GM12878 (cell line): Measurements from ENCODE around the gene BCAP29. TPM values are rescaled to one million over a fixed set of nuclear protein-coding genes. Genes with fewer than 3 reads are reported as not detected.

Experiments used
- ATAC-seq: fragments of 200-7000 bp; cut with Tn5 transposase; 3 replicates; pipeline ENCODE4 v1.9.1; 2020; ENCODE audit warnings: mild to moderate bottlenecking, moderate library complexity
- BruUV-seq: library from RNA; stranded (reverse); fragments of 400-500 nt; replicated peaks from 2 replicates; lab custom pipeline; 2021; lab: Mats Ljungman, UMichigan
- CTCF ChIA-PET: fragments of 300-600 bp; sonication (Branson Sonifier 250); formaldehyde crosslinking; extraction: SDS; loops from one replicate; lab custom pipeline; 2021; ENCODE audit warnings: inconsistent platforms; lab: Yijun Ruan, JAX
- POLR2A ChIA-PET: fragments of 350-600 bp; formaldehyde crosslinking; extraction: SDS; loops from one replicate; lab custom pipeline; 2021; ENCODE audit warnings: inconsistent platforms; lab: Charles Lee
- RAD21 ChIA-PET: fragments of 300-600 bp; sonication (Branson Sonifier 250); formaldehyde crosslinking; loops from one replicate; lab custom pipeline; 2023; ENCODE audit warnings: antibody characterized with exemption; ENCODE audit not compliant: unreplicated experiment; lab: Charles Lee
- SMC1A ChIA-PET: fragments of 300-600 bp; sonication (Branson Sonifier 250); formaldehyde crosslinking; loops from one replicate; lab custom pipeline; 2023; ENCODE audit not compliant: unreplicated experiment, uncharacterized antibody; lab: Charles Lee
- DNase-seq: peaks from one replicate; pipeline ENCODE4 v3.0.0-alpha.2; 2011; ENCODE audit warnings: low read depth, low spot score
- FAIRE-seq: peaks from 3 replicates; lab custom pipeline; 2011; peaks lifted over from hg19 to GRCh38; lab: Jason Lieb, UNC
- H2AFZ ChIP-seq: 2 replicates; pipeline ENCODE4 v1.6.0; 2011; ENCODE audit warnings: low read depth, low read length, control low read depth; ENCODE audit not compliant: control insufficient read depth
- H3K27ac ChIP-seq: 2 replicates; pipeline ENCODE4 v1.5.1; 2011; ENCODE audit warnings: control low read depth; ENCODE audit not compliant: control insufficient read depth, insufficient read depth
- H3K27me3 ChIP-seq, 2 experiments: replicated peaks in 1 of 2; 2 replicates each; pipeline versions ENCODE4 v1.6.0 to v1.6.1; 2011; ENCODE audit warnings: low read length in 1 of 2; ENCODE audit not compliant: control insufficient read depth in 2 of 2, insufficient read depth in 2 of 2
- H3K36me3 ChIP-seq, 2 experiments: 2 replicates each; pipeline ENCODE4 v1.5.1; 2011; ENCODE audit warnings: low read length in 1 of 2; ENCODE audit not compliant: control insufficient read depth in 2 of 2, insufficient read depth in 2 of 2
- H3K4me1 ChIP-seq: 2 replicates; pipeline ENCODE4 v1.6.1; 2011; ENCODE audit warnings: mild to moderate bottlenecking, low read length, moderate library complexity, mixed read lengths; ENCODE audit not compliant: control insufficient read depth, insufficient read depth
- H3K4me2 ChIP-seq: 2 replicates; pipeline ENCODE4 v1.6.0; 2011; ENCODE audit warnings: control low read depth; ENCODE audit not compliant: control insufficient read depth, insufficient read depth
- H3K4me3 ChIP-seq: fragments of 200-600 bp; sonication (generic); 2 replicates; pipeline ENCODE4 v1.5.1; 2016
- H3K79me2 ChIP-seq: 2 replicates; pipeline ENCODE4 v1.6.0; 2011; ENCODE audit warnings: low read length; ENCODE audit not compliant: control insufficient read depth, insufficient read depth
- H3K9ac ChIP-seq: 2 replicates; pipeline ENCODE4 v1.8.0; 2011; ENCODE audit warnings: low read length, control low read depth, mixed read lengths; ENCODE audit not compliant: control insufficient read depth, insufficient read depth
- H3K9me3 ChIP-seq: replicated peaks from 3 replicates; pipeline ENCODE4 v1.5.1; 2011; ENCODE audit warnings: mild to moderate bottlenecking, low read length; ENCODE audit not compliant: control insufficient read depth, insufficient read depth
- H4K20me1 ChIP-seq: 2 replicates; pipeline ENCODE4 v1.6.0; 2011; ENCODE audit not compliant: control insufficient read depth, insufficient read depth
- CEBPZ ChIP-seq: fragments of 150-350 bp; IDR thresholded peaks from 2 replicates; pipeline ENCODE4 v1.6.1; 2016; ENCODE audit warnings: low read depth, low read length
- MEF2B ChIP-seq: fragments of 450-650 bp; IDR thresholded peaks from 2 replicates; pipeline ENCODE4 v1.6.1; 2018; ENCODE audit warnings: mild to moderate bottlenecking, moderate library complexity; ENCODE audit not compliant: partially characterized antibody, poor library complexity, severe bottlenecking
- TAF1 ChIP-seq: IDR thresholded peaks from 2 replicates; pipeline ENCODE4 v1.6.1; 2011; ENCODE audit warnings: mild to moderate bottlenecking, low read depth, low read length, borderline replicate concordance
- WGBS: methylation state at CpG from one replicate; pipeline ENCODE4 v1.1.6; 2016; ENCODE audit warnings: low lambda C conversion rate; ENCODE audit not compliant: insufficient replicate concordance, insufficient coverage; ENCODE audit errors: missing lambda C conversion rate; 5-methylcytosine and 5-hydroxymethylcytosine counted together
- in situ Hi-C: fragments of 300-500 bp; cut with MboI; formaldehyde crosslinking; loops from 9 replicates; pipeline ENCODE4 v1.14.3; 2018; ENCODE audit warnings: mixed read lengths
- intact Hi-C: fragments of 100-400 bp; cut with micrococcal nuclease; formaldehyde crosslinking; loops from one replicate; pipeline ENCODE4 v1.14.2; 2022; ENCODE audit not compliant: unreplicated experiment
- polyA plus RNA-seq, 11 experiments: library from polyadenylated mRNA; depleted of rRNA in 4 of 11; unstranded in 6 of 11; stranded (reverse) in 5 of 11; fragments of >200 nt; fragmentation: Nextera tagmentation in 4 of 11; fragmentation: Illumina TruSeq in 1 of 11; extraction: Ambion mirVana in 4 of 11; extraction: Trizol in 1 of 11; gene quantifications; 1 replicate in 1 of 11; 2 replicates in 10 of 11; pipeline versions ENCODE4 v1.2.1 to v1.2.3, GENCODE V29; 2011 to 2016; ENCODE audit warnings: inconsistent platforms in 2 of 11, missing spikeins in 2 of 11, low read depth in 1 of 11
- total RNA-seq, 4 experiments: library from RNA; depleted of rRNA in 3 of 4; stranded (reverse); fragments of >200 nt in 3 of 4; fragmentation: Illumina TruSeq in 1 of 4; extraction: Trizol in 1 of 4; gene quantifications; 2 replicates each; pipeline versions ENCODE4 v1.2.1 to v1.2.3, GENCODE V29; 2013 to 2021

Gene BCAP29
- total and polyA plus RNA-seq, 10 of the 15 experiments (the other 5 are each of a cell fraction or from before 2014, with no cell fraction given), result 26.5 to 58.5 (median 34.8) TPM

- in situ Hi-C loops, result no loop called here
- TF ChIP-seq MEF2B (no peak), CEBPZ (no peak), TAF1 (no peak)
- ATAC-seq (no peak), DNase-seq (no peak), FAIRE-seq (no peak)
- ChIA-PET CTCF (interaction anchor here (0.6 to 1.3 kb wide), 5 partner anchors 8 to 999 kb away, joined by 3 to 5 read pairs (median 3); no protein-coding TSS in a partner anchor), RAD21 (no interaction called here), POLR2A (interaction anchor here (1.0 kb wide), 1 partner anchor 14 kb away, joined by 3 read pairs; no protein-coding TSS in a partner anchor), SMC1A (interaction anchor here (0.6 to 1.9 kb wide), 2 partner anchors 12 to 22 kb away, joined by 3 to 6 read pairs; no protein-coding TSS in a partner anchor)
- Histone ChIP-seq H3K27me3 (no peaks in the 10 kb centered on the region), H3K79me2 (no peaks in the 10 kb centered on the region), H3K4me1 (no peaks in the 10 kb centered on the region), H3K9me3 (no peaks in the 10 kb centered on the region), H3K4me2 (no peak overlapping the region), H3K9ac (no peak overlapping the region), H3K36me3 (peaks cover 0 to 2% of the 10 kb centered on the region in 2 experiments; a peak in 1 of 4 replicates), H2AFZ (no peak overlapping the region), H3K27ac (no peak overlapping the region), H3K4me3 (no peak overlapping the region), H4K20me1 (no peaks in the 10 kb centered on the region)
- BruUV-seq, result no TSS peak
- intact Hi-C loops, result no loop called here
- 93% methylated on average over 5 of the region's 5 CpGs for WGBS
Observed at GRCh38 chr7:107596881-107597581, 17.0 kb downstream of the BCAP29 start.
